ENCODE data around the gene BRINP3.

DNA sequence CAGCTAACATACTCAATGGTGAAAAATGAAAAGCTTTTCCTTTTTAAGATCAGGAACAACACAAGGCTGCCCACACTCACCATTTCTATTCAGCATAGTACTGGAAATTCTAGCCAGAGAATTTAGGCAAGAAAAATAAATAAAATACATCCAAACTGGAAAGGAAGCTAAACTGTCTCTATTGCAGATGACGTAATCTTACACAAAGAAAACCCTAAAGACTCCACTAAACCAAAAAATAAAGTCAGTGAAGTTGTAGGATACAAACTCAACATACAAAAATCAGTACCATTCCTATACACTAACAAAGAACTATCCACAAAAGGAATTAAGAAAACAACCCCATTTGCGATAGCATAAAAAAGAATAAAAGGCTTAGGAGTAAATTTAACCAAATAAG is 181.2 kb downstream of the BRINP3 start:
- TF ChIP-seq, protein P1, sequence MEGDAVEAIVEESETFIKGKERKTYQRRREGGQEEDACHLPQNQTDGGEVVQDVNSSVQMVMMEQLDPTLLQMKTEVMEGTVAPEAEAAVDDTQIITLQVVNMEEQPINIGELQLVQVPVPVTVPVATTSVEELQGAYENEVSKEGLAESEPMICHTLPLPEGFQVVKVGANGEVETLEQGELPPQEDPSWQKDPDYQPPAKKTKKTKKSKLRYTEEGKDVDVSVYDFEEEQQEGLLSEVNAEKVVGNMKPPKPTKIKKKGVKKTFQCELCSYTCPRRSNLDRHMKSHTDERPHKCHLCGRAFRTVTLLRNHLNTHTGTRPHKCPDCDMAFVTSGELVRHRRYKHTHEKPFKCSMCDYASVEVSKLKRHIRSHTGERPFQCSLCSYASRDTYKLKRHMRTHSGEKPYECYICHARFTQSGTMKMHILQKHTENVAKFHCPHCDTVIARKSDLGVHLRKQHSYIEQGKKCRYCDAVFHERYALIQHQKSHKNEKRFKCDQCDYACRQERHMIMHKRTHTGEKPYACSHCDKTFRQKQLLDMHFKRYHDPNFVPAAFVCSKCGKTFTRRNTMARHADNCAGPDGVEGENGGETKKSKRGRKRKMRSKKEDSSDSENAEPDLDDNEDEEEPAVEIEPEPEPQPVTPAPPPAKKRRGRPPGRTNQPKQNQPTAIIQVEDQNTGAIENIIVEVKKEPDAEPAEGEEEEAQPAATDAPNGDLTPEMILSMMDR (conservative IDR thresholded peaks at IDR 0.05; ENCODE audit: low read depth, low read length) = no peak
- no peak for TF ChIP-seq EZH2 (IDR thresholded peaks at IDR 0.05; ENCODE audit: low read length, unreplicated experiment)

Data from PC-3 (cell line).